Esophagus squamous epithelium (tissue), 4 donors: Measurements from ENCODE around the gene TSPO2.

Experiments
- POLR2A ChIP-seq, 4 donors: fragments of 450-650 bp; IDR thresholded peaks; one replicate each; pipeline ENCODE4 v1.6.1; 2017; ENCODE audit warnings: antibody characterized with exemption in 4 of 4, mild to moderate bottlenecking in 4 of 4, moderate library complexity in 3 of 4
- TF ChIP-seq, protein P1 (sequence below), 6 experiments: fragments of 450-650 bp in 4 of 6; fragments of 200-600 bp in 2 of 6; sonication (generic) in 2 of 6; IDR thresholded peaks; one replicate each; pipeline ENCODE4 v1.5.1; 2016 to 2019; ENCODE audit warnings: antibody characterized with exemption in 6 of 6, mild to moderate bottlenecking in 4 of 6, moderate library complexity in 4 of 6

DNA sequence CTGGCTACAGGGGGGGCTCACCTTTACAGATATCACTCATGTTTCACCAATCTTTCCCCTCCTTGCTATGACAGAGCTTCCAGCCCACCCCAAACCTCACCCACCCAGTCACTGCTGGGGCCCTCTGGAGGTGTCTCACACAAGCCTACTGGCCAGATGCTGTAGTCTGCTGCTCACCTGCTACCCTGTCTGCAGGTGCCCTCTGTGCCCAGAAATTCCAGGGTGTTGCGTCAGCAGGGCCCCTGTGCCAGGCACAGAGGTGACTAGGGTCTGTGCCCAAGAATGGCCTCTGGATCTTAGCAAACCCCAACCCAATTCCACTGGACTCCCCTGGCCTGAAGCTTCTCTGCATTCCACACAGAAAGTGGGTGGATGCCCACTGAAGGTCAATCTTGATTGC lies 24.6 kb upstream of the TSPO2 start:
- no peak for TF ChIP-seq POLR2A (IDR thresholded peaks at IDR 0.05)
- TF ChIP-seq, protein P1, sequence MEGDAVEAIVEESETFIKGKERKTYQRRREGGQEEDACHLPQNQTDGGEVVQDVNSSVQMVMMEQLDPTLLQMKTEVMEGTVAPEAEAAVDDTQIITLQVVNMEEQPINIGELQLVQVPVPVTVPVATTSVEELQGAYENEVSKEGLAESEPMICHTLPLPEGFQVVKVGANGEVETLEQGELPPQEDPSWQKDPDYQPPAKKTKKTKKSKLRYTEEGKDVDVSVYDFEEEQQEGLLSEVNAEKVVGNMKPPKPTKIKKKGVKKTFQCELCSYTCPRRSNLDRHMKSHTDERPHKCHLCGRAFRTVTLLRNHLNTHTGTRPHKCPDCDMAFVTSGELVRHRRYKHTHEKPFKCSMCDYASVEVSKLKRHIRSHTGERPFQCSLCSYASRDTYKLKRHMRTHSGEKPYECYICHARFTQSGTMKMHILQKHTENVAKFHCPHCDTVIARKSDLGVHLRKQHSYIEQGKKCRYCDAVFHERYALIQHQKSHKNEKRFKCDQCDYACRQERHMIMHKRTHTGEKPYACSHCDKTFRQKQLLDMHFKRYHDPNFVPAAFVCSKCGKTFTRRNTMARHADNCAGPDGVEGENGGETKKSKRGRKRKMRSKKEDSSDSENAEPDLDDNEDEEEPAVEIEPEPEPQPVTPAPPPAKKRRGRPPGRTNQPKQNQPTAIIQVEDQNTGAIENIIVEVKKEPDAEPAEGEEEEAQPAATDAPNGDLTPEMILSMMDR (IDR thresholded peaks at IDR 0.05) = no peak
